Lower leg skin (tissue), 3 donors: Measurements from ENCODE around the gene FOXE1.

Source experiments
- CTCF ChIP-seq, 3 donors: fragments of 450-650 bp; IDR thresholded peaks; one replicate each; pipeline ENCODE4 v1.5.1; 2016; ENCODE audit warnings: antibody characterized with exemption in 3 of 3, mild to moderate bottlenecking in 3 of 3, moderate library complexity in 2 of 3
- POLR2A ChIP-seq, 2 donors: fragments of 450-650 bp; IDR thresholded peaks; one replicate each; pipeline ENCODE4 v1.6.1; 2016 to 2017; ENCODE audit warnings: antibody characterized with exemption in 2 of 2, mild to moderate bottlenecking in 1 of 2, moderate library complexity in 1 of 2

DNA sequence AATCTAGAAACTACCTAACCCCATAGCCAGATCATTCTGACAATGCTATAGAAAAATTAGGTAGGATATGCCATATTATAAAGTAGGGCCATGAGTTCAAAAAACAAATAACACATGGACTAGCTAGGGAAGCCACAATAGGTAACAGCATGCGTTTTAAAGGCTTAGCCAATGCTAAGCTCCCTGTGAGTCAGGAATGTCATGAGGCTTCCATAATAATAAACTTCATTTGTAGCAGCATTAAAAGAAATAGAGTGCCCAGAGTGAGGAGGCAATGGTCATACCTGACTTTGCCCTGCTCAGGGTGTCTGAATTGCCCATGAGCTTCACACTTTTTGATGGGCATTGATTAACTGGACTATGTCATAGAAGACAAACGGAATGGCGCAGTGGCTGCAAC lies 15.8 kb downstream of the FOXE1 start:
- TF ChIP-seq CTCF (IDR thresholded peaks at IDR 0.05) (no peak), POLR2A (IDR thresholded peaks at IDR 0.05) (no peak)
